GM18511 (cell line): ENCODE measurements around the gene PTPRM.
"Not testable (repeated sequence)": the region's sequence is repeated elsewhere in the genome, so short reads cannot be mapped to it uniquely, and the experiment has no call there.

ENCODE experiments used
- ATAC-seq: cut with Tn5 transposase; IDR thresholded peaks from one replicate; pipeline ENCODE4 v1.9.1; 2021; ENCODE audit warnings: mild to moderate bottlenecking, moderate library complexity; ENCODE audit not compliant: unreplicated experiment

PTPRM gene

DNA sequence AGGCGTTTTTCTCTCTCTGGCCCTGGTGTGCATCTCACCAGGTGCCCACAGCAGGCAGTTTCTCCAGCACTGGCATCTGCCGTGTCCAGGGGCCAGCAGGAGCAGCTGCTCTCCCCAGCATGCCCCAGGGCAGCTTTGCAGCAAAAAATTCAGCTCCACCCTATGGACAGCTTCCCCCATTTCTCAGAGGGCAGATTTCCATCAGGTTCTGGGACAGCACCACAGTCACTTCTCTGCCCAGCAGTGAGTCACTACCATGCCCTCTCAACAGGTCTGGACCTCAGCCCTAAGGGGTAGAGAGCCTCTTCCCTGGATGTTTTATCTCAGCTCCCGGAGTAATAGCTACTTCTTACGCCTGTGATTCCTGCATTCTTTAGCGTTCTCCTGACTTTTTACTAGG is 871.9 kb downstream of the PTPRM start:
- no peak for ATAC-seq

DNA sequence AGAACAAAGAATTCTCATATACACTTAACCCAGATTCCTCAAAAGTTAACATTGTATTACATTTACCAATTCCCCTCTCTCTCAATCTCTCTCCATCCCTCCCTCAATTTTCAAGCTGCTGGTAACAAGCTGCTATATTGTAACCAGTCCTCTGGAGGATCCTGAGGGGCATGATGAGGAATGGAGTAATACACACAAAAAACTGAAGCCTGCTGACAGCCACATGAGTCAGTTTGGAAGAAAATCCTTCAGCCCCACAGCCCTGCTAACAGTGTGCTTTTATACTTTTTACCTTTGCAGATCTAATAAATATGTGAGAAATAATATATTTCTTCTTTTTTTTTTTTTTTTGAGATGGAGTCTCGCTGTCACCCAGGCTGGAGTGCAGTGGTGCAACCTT is 876.4 kb downstream of the PTPRM start:
- ATAC-seq: no peak

DNA sequence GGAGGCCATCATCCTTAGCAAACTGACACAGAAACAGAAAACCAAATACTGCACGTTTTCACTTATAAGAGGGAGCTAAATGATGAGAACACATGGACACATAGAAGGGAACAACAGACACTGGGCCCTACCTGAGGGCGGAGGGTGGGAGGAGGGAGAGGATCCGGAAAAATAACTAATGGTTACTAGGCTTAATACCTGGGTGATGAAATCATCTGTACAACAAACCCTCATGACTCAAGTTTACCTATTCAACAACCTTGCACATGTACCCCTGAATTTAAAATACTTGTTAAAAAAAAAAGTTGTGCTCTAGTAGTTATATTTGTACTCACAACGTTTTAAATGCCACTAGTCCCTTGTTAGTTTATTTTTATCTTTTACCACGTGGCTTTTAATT is 879.8 kb downstream of the PTPRM start:
- ATAC-seq: not testable (repeated sequence)

DNA sequence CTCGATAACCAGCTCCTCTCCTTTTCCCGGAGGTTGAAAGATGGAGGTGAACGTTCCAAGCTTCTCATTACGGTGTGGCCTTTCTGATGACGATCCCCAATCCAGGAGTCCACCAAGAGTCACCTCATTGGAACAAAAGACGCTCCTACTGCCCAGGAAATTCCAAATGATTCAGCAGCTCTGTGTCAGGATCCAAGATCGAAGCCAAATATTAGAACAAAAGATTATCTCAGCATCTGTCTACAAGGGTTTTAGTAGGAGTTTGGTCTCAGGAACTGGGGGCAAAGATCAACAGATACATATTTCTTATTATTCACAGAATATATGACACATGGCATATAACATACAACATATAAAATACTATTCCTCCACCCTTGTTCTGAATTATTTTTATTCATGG is 881.0 kb downstream of the PTPRM start:
- ATAC-seq: no peak

DNA sequence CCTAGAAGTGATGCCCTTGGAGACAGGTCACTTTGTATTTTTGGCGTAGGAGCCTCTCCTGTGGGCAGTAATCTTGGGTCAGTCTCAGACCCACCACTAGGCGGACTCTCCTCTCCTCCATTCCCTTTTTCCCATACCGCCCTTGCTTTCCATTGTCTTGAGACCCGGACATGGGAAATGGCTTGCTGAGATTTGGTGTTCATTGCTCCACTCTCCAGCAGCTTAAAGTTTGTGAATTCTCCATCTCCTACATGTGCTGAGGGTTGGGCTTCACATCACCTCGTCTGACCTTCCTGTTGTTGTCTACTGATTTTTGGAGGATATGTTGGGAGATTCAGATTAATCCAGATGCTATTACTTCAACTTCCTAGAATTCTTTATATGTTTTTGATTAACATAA is 882.9 kb downstream of the PTPRM start:
- ATAC-seq: no peak

DNA sequence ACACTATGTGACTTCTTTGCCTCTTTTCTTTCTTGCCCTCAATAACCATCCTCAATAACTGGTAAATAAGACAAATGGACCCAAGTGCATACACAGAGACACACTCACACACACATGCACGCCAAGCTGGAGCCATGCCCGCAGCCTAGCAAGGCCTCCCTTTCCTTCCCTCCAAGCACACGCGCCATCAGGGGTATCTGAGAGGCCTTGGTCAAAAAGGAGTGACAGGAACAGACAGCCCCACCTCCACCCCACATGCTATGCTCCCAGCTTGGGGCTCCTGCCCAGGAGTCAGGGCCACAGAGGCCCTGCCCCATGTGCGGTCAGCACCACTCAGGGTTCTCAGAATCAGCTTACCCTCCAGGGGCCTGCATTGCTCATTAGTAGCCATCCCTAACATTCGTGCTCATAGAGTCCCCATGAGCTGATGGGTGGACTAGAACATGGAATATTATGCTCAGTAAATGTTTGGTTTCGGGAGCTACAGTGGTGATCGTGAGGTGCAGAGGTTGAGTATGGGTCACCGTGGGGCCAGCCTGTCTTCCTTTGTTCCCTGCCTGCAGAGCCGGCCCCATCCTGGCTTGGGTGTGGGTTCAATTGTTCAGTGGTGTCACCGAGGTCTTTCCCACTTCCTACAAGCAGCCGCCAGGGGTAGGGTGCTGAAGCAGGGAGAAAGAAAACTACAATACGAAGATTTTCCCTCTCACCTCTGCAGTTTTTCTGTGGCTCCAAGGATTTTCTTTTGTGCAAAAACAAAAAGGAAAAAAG is 884.0 kb downstream of the PTPRM start:
- no peak for ATAC-seq

DNA sequence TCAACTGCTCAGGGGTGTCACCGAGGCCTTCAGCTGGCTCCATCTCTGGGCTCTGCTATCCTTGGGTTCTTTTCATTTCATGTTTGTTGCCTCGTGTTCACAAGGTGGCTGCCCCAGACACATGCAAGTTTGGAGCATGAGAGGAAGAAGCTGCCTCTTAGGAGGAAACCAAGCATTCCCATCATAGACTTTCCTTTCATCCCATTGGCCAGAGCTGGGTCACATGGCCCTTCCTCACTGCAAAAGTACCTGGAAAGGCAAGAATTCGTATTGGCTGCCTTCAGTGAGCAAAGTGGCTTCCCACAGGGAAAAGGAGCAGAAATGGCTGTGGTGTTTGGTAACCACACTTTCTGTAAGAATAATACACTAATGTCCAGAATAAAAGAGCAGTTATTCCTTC is 886.4 kb downstream of the PTPRM start:
- ATAC-seq: no peak

DNA sequence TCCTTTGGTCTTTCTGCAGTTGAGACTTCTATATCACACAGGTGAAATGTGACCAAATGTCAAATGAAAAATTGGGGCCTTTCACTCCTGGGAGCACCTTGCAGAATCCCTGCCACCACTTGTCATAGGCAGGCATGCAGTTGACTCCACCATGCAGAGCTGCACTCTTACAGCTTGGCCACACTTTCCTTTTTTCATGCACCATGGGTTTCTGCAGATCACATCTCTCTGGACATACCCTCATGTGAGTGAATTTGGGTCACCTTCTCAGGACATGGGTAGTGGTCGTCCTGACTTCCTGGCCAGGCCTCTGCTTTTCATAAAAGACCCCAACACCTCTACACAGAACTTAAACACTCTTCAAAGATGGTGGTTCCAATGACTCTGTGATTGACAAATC is 887.0 kb downstream of the PTPRM start:
- no peak for ATAC-seq

DNA sequence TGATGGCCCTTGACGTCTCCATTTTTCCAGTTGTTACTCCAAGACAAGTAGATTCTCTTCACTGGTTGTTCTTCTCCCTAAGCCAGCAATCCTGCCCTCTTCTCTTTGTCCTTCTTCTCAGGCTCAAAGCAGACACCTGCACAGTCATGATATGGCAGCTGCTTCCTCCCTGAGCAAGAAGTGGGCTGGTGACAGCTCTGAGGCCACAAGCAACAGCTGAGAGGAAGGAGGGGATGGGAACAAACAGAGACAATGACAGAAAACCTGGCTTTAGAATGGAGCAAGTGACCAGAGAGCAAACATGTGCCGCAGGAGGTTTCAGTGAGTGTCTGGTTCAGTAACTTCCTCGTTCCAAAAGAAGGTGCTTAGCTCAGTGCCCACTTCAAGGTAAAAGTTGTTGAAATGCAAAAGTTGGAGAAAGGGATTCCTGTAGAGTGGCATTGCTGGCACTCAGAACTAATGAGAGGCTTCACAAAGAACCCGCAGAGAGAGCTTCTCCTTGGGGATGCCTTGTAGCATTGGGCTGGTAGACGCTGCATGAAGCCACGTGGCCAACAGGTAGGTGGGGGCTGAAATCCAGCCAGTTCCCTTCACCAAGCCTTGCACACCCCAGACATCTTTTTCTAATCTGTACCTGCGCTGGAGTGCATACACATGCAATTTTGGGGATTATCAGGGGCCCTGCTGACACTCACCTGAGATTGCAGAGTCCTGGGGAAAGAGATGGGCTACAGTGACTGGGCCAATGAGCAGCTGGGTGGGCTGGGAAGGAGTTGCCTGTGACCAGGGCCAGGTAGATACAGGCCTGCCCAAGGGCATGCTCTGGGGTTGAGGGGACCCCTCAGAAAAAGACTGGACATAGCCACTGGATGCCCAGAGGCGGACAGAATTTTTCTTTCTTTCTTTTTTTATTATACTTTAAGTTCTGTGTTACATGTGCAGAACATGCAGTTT is 888.8 kb downstream of the PTPRM start:
- no peak for ATAC-seq
